AG09319 (cell line): Measurements from ENCODE around the gene MLC1.

Experiments
- DNase-seq: peaks from one replicate; pipeline ENCODE4 v3.0.0-alpha.2; 2010; ENCODE audit warnings: low read depth; ENCODE audit errors: extremely low read depth
- CTCF ChIP-seq: IDR thresholded peaks from 2 replicates; pipeline ENCODE4 v1.5.1; 2011; ENCODE audit warnings: low read depth, mild to moderate bottlenecking, inconsistent platforms, low read length, moderate library complexity

MLC1 gene

GRCh38 chr22:50082961-50083461 lies 2.2 kb downstream of the MLC1 start:
- no peak for TF ChIP-seq CTCF
- DNase-seq: no peak

GRCh38 chr22:50082197-50082715 lies 3.0 kb downstream of the MLC1 start:
- no peak for DNase-seq

GRCh38 chr22:50081426-50082196 lies 3.6 kb downstream of the MLC1 start:
- no peak for DNase-seq
- TF ChIP-seq CTCF: no peak

More at GRCh38 chr22:50082197-50082715, 3.0 kb downstream of the MLC1 start:
- TF ChIP-seq CTCF: no peak

GRCh38 chr22:50080077-50080465 lies 5.2 kb downstream of the MLC1 start:
- no peak for TF ChIP-seq CTCF
- no peak for DNase-seq

- DNase-seq: no peak
- no peak for TF ChIP-seq CTCF
Observed at GRCh38 chr22:50078761-50079160, 6.5 kb downstream of the MLC1 start.

- no peak for TF ChIP-seq CTCF
- no peak for DNase-seq
Observed at GRCh38 chr22:50078246-50078645, 7.0 kb downstream of the MLC1 start.
